T-helper 1 cell (primary cell): ENCODE data around the gene RSPH10B.
A peak's percentile ranks its signal among the peaks of the same experiment; 100 is the strongest.
"Not testable (repeated sequence)": the region's sequence is repeated elsewhere in the genome, so short reads cannot be mapped to it uniquely, and the experiment has no call there.

Source experiments
- DNase-seq, 5 donors: peaks; one replicate each; pipeline ENCODE4 v3.0.0-alpha.2; 2012 to 2020
- total RNA-seq, 4 donors: gene quantifications; one replicate each; lab custom pipeline; 2026; lab: John Stamatoyannopoulos, UW

RSPH10B gene
- 0 to 0.30 (median 0) reads per million in 4 donors for total RNA-seq

DNA sequence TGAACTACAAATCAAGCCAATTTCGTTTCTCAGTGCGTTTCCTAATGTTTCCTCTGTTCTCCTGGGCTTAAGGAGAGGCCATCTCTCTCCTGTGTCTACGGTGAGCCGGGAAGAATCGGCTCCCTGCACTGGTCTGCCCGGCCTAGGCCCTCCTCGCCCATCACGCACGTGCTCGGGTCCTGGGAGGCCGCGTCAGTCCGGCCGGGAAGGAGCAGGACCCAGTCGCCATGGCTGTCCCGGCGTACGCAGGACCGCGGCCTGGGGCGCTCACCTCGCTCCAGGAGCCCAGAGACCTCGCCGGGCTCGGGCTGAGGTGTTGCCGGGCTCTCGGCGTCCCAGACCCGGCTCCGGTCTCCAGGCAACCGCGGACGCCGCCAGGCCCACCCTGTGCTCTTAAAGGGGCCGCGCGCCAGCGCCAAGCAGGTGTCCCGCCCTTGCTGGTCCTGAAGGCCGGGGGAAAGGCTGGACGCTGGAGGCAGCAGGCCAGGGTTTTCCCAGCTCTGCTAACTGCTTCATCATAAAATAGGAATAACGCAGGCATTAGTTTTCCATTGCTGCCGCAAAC, at the start of gene RSPH10B:
Gene RSPH10B, minus strand, starts transcription at position 343 of the 565 bp plus-strand sequence. CDS start 3,573 bp downstream, outside the sequence.
- DNase-seq = not testable (repeated sequence)

DNA sequence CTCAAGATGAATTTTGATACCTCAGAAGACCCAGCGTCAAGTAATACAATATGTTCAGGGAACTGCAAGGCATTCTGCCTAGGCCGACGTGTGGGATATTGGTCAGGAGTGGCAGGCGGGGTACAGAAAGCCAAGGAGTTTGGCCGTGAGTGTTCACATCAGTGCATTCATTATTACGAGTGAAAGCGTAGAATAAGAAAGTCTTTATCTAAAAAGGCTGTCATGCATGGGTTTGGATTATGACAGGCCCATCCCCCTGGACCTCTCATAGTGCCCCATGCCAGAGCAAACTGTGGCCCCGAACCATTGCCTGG, 46.1 kb upstream of the RSPH10B start:
- DNase-seq = no peak

DNA sequence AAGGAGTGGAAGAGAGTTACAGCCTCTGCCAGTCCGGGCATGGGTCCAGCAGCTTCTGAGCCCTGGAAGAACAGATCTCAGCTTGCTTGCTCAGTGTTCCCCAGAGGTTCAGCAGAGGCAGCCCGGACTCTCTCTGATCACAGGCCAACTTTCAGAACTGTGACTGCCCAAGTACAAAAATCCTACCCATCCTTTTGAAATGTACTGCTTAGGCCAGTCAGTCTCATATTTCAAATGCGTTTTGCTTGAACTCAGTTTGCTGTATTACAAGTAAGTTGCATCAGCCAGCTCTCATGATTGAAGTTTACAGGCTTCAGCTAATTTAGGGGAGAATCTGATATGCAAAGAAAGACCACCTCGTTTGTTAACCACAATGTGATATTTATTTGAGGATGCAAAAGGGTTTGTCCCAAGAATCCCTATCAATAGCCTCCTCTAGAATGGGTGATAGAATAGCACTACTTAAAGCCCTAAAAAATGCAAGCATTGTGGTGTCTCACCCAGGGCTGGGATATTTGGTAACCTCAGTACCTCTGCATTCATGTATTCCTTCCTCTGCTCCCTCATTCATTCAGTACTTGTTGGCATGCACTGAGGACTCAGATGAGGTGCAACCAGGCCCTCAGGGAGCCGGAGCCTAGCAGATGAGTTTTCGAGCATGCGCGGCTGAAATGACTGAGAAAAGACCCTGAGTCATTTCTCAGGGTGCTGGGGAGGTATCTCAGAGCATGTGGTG, 45.6 kb upstream of the RSPH10B start:
- peak in 1 of 5 donors; percentile 50 for DNase-seq

DNA sequence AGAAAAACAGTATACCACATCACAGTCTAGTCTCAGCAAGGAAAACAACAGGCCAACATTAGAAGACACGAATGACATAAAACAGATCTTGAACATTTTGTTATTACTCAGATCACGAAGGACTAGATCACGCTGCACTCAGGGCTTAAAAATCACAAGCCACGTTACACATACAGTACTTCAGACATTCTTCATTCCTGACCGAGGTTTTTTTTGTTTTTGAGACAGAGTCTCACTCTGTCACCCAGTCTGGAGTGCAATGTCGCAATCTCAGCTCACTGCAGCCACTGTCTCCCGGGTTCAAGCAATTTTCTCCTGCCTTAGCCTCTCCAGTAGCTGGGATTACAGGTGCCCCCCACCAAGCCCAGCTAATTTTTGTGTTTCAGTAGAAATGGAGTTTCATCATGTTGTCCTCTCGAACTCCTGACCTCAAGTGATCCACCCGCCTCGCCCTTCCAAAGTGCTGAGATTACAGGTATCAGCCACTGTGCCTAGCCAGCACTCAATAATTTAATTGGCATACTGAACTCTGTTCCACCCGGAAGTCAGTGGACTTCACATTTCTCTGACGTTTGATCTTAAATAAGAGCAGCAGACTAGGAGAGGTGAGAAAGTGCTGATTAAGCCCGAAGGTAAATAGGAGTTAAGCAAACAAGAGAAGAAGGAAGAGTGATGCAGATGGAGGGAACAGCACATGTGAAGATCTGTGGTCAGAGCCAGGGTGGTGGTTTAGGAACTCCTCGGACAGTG, 42.0 kb upstream of the RSPH10B start:
- DNase-seq = peak in 1 of 5 donors; percentile 18

DNA sequence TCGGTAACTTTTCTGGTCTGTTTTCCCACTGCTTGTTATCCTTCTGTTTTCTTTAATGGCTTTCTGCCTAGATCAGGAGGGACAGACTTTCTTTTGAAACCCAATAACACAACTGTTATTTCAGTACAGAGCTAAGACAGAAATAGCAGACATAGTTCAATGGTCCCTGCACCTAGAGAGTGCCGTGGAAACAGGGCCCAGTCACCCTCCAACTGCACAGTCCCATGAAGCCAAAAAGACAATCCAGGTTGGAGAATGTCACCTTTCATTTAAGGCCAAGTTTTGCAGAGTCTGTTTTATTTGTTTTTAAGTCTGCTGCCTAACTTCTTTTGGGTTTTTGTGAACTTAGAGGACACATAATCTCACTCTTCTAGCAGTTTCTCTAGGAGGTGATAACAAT, 41.1 kb upstream of the RSPH10B start:
- DNase-seq = no peak

DNA sequence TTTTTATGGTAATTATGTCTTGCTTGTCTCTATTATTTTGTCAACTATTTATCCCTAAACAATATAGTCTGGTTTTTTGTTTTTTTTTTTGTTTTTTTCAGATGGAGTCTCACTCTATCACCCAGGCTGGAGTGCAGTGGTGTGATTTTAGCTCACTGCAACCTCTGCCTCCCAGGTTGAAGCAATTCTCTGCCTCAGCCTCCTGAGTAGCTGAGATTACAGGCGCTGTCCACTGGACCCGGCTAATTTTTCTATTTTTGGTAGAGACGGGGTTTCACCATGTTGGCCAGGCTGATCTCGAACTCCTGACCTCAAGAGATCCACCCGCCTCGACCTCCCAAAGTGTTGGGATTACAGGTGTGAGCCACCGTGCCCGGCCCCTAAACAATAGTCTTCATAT, 39.9 kb upstream of the RSPH10B start:
- not testable (repeated sequence) for DNase-seq

DNA sequence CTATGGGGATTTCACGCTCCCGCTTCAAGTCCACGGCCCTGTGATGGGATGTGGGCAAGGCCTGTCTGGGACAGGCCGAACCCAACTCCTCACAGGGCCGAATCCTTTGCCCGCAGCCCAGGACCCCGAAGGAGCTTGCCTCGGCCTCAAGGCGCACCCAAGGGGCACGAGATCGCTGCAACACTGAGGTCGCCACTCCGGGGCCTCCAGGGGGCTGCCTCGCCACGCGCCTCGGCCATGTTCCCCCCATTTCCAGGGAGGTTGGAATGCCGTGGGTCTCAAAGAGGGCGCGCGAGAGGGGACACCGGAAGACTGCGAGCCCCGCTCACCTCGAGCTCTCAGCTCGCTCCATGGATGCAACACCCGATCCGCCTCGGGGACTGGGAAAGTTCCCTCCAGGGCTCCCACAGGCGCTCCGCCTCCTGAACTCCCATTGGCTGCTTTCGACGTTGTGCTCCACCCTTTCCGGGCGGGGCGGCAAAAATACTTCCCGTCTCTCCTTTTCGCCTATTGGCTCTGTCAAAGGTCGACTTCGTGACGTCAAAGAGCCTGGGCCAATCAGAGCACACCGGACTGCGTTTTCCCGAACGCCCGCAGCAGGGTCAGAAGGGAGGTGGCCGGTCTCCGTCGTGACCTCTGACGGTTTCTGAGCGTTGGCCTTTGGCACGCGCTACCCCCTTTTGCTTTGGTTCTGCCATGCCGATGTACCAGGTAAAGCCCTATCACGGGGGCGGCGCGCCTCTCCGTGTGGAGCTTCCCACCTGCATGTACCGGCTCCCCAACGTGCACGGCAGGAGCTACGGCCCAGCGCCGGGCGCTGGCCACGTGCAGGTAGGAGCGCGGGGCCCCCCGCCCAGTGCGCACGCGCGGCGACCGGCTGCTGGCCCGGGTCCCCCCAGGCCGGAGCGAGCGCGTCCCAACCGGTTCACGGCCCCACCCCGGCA, 38.5 kb upstream of the RSPH10B start, which contains the start of the genes AIMP2 and PMS2:
Gene AIMP2, plus strand, starts transcription at position 605 of the 944 bp plus-strand sequence. Its CDS starts 92 bp downstream, at position 697.
Gene PMS2, minus strand, starts transcription at position 382 of the 944 bp plus-strand sequence. Its CDS starts 30 bp downstream, at position 352.
- DNase-seq = peak; percentile 87 to 96 (median 94)

DNA sequence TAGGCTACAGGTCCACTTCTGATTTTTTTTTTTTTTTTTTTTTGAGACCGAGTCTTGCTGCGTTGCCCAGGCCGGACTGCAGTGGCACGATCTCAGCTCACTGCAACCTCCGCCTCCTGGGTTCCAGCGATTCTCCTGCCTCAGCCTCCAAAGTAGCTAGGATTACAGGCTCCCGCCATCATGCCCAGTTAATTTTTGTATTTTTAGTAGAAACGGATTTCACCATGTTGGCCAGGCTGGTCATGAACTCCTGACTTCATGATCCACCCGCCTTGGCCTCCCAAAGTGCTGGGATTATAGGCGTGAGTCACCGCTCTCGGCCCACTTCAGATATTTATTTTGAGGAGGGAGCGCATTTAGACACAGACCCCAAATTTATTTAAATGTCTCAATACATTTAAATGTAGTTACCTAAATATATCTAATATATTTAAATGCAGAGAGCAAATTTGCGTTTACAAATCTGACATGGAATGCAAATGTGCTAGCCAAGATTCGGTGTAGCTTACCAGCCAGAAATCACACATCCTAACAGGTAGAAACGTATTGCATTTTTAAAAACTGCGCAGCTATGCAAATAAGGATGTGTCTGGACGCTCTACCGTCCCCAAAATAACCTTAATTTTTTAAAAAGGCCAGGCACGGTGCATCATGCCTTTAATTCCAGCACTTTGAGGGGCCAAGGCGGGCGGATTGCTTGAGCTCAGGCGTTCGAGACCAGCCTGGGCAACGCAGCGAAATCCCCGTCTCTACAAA, 37.5 kb upstream of the RSPH10B start:
- DNase-seq = not testable (repeated sequence)

DNA sequence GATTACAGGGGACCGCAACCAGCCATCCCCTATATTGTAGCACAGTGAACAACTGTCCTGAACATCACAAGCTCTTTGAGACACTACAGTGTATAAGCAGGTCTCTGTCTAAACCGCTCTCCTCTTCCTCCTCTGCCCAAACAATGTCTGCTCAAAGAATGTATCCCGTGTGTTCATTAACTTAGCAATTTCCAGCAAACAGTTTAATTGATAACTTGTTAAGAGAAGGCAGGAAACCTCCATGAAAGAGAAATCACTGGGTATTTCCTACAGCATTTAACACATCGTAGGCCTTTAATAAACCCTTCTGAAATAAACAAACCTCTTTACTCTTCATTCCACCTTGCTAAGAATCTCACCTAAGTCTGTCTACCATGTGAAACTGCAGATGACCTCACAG, 36.9 kb upstream of the RSPH10B start:
- no peak for DNase-seq

DNA sequence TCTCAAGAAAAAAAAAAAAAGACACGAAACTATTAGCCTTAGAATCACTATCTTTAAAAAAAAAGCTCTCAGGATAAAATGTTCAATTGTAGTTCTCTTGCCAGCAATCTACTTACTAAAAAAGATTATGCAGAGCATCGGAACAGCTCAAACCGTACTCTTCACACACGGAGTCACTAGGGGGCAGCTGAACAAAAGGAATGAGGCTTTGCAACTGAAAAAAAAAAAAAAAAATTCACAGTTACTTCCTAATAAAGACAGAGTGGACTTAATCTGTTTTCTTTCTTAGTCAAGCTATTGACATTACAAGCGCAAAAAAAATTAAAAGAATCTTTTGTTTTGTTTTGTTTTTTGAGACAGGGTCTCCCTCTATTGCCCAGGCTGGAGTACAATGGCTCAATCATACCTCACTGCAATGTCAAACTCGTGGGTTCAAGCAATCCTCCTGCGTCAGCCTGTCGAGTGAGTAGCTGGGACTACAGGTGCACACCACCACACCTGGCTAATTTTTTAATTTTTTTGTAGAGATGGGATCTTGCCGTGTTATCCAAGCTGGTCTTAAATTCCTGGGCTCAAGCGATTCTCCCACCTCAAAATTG, 26.8 kb upstream of the RSPH10B start:
- peak in 4 of 5 donors; percentile 23 to 39 (median 30) for DNase-seq

DNA sequence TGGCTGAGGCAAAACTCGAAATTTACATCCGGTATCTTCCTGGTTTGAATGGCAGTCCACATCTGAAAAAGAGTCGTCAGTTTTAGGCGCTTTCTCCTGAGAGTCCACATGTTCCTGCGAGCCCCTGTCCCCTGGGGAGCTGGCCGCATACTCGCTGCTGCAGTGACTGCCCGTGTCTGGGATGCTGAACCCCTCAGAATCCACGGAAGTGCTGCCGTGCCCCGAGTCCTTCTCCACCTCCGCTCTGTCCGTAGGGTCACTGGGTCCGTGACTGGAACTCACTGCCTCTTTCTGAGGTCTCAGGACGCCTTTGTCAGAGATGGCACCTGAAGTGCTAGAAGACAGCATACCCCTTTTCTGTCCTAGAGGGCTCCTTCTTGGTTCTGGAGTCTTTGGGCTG, 16.6 kb upstream of the RSPH10B start:
- not testable (repeated sequence) for DNase-seq

DNA sequence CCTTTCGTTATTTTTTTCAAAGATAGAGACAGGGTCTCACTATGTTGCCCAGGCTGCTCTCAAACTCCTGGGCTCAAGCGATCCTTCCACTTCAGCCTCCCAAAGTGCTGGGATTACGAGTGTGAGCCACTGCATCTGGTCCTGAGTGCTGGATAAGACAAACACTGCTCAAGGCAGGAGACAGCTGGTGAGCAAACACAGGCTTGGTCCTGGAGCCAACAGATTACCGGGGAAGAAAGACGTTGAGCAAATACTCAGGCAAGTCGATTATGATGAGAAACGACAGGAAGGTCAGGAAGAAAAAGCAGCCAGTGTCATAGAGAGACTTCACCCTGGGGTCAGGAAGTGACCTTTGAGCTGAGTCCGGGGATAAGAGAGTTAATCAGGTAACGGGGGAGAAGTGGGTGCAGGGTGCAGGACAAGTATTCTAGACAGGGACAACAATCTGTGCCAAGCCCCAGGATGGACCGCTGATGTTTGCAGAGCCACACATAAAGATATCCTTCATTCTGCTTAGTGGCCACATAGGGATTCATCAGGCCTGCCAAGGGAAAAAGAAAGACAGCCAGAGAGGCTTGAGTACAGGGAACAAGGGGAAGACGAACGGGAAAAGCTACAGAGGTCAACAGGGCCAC, 9.3 kb upstream of the RSPH10B start:
- not testable (repeated sequence) for DNase-seq

DNA sequence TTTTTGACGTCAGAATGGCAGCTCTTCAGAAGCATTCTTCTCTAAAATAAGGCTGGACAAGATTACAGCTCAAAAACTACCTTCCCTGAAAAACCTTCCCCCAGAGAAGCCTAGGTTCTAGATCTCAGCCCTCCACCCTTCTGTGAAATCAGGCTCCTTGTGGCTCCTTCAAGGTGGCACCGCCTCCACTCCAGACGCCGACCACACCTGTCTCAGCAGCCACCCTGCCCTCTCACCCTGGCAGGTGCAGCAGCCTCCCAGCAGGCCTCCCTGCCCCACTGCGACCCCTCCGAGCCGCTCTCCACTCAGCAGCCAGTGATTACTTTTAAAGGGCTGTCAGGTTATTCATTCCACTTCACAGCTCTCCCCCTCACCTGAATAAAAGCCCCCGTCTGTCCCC, 3.1 kb upstream of the RSPH10B start:
- not testable (repeated sequence) for DNase-seq

DNA sequence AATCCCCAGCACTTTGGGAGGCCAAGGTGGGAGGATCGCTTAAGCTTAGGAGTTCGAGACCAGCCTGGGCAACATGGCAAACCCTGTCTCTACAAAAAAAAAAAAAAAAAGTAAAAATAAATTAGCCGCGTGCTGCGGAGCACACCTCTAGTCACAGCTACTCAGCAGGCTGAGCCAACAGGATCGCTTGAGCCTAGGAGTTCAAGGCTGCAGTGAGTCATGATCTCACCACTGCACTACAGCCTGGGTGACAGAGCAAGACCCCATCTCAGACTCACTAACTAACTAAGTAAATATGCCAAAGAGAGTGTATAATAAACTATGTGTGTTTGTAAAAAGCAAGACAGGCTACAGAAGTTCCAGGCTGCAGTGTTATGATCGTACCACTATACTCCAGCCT, 6.7 kb downstream of the RSPH10B start:
- not testable (repeated sequence) for DNase-seq

DNA sequence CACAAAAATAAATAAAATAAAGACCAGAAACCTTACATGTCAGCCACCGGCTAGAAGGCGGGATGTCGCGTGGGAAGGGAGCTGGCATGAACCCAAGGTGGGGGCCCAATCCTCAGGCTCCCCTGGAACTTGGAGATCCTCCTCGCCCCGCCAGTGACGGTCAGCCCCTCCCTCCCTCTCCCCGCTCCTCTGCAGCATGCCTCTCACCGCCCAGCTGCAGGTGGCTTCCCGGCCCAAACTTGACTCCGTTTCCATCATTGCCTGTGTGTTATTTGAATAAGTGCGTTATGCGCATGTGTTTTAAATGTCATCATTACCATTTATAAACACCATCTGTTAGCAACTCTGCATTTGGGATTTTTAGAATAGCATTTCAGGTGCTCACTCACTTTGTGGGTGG, 7.3 kb downstream of the RSPH10B start:
- not testable (repeated sequence) for DNase-seq

DNA sequence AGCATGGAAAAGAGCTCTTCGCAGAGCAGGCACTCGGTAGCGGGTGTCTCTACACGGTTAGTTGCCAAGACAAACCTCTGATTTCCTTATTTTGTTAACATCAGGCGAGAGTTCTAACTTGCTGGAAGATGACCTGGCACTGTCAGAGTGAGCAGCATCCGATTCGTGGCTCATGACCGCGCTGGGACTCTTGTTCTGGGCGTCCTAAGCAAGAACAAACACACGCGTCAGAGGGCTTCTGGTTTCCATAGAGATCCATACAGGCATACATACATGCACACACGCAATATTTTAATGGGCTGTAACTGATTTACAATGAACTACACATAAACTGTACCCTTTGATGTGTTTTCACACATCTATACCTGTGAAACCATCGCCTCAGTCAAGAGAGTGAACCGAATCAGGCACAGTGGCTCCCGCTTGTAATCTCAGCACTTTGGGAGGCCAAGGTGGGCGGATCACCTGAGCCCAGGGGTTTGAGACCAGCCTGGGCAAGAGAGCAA, 35.5 kb downstream of the RSPH10B start:
- DNase-seq = not testable (repeated sequence)

DNA sequence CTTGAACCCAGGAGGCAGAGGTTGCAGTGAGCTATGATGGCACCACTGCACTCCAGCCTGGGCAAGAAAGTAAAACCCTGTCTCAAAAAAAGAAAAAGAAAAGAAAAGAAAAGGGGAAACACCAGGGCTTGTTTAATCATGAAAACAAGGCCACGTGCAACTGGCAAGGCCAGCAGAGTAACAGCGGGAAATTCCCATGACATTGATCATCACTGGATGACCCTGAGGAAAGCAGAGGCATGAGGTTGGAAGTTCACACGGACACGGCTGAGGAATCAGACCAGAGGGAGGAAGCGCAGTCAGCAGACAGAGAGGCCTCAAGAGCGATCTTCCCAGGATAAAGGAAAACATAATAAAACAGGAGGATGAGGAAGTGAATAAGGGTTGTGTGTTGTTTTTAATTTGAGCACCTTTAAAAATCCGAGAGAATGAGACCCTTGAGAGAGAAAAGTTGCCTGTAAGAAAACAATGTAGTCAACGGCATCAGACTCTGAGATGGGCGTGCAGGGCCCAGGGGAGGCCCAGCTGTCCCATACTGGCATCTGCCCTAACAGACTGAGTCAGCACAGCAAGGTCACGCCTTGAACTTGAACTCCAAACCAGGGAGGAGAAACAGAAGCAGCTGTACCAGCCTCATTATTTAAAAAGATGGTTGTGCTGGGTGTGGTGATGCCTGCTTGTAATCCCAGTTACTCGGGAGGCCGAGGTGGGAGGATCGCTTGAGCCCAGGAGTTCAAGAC, 38.4 kb downstream of the RSPH10B start:
- DNase-seq = not testable (repeated sequence)

DNA sequence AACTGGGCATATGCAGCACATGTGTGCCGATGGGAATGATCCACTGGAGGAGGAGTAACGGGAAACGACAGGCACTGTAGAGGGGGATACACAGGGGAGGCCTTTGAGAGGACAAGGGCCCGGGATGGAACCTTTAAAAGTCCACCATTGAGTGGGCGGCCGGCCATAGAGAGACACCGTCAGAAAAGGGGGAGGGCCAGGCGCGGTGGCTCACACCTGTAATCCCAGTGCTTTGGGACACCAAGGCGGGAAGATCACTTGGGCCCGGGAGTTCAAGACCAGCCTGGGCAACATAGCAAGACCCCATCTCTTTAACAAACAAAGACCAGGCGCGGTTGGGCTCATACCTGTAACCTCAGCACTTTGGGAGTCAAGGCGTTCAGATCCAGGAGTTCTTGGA, 39.2 kb downstream of the RSPH10B start:
- DNase-seq = peak in 1 of 5 donors; percentile 1

DNA sequence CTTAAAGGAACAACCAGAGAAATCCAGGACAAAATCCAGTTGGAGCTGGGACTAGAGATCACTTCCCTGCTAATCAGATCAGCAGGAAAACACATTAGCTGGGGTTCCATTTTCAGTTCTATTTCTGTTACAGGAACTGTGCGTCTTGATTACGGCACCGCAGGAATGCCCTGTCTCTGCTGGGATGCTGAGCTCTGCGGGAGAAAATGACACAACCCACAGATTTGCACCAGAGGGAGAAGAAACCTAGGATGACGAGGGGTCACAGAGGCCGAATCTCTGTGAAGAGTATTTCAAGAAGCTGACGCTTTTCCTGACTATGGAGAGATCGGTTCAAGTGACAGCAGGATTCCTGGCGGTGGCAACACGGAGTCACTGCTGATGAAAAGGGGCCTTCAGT, 40.2 kb downstream of the RSPH10B start:
- DNase-seq = not testable (repeated sequence)
